Breast epithelium (tissue), 4 donors: ENCODE data around the gene CERS4. TPM values are rescaled to one million over a fixed set of nuclear protein-coding genes. Genes with fewer than 3 reads are reported as not detected.
"Not testable (repeated sequence)": the region's sequence is repeated elsewhere in the genome, so short reads cannot be mapped to it uniquely, and the experiment has no call there.

ENCODE experiments used
- DNase-seq, 2 donors: peaks; one replicate each; pipeline ENCODE4 v3.0.0-alpha.2; 2019; ENCODE audit warnings: low spot score in 2 of 2
- H3K27ac ChIP-seq, 2 donors: fragments of 200-600 bp; sonication (generic) in 1 of 2; one replicate each; pipeline ENCODE4 v1.5.1; 2016 to 2019; ENCODE audit warnings: mild to moderate bottlenecking in 1 of 2
- H3K27me3 ChIP-seq, 2 donors: fragments of 200-600 bp; sonication (generic) in 1 of 2; one replicate each; pipeline versions ENCODE4 v1.5.1 to v1.6.0; 2017 to 2019; ENCODE audit warnings: control low read depth in 1 of 2, mild to moderate bottlenecking in 1 of 2
- H3K36me3 ChIP-seq: fragments of 200-600 bp; one replicate; pipeline ENCODE4 v1.5.1; 2019
- H3K4me1 ChIP-seq, 2 donors: fragments of 200-600 bp; sonication (generic); one replicate each; pipeline ENCODE4 v1.5.1; 2016 to 2019; ENCODE audit warnings: control low read depth in 1 of 2
- H3K4me3 ChIP-seq, 3 donors: fragments of 200-600 bp; sonication (generic); 1 replicate in 2 of 3; 2 replicates in 1 of 3; pipeline ENCODE4 v1.5.1; 2016 to 2019; ENCODE audit warnings: mild to moderate bottlenecking in 3 of 3, moderate library complexity in 2 of 3
- H3K9me3 ChIP-seq, 2 donors: fragments of 200-600 bp; sonication (generic) in 1 of 2; one replicate each; pipeline ENCODE4 v1.5.1; 2016 to 2019; ENCODE audit warnings: control low read depth in 1 of 2
- CTCF ChIP-seq, 3 donors: fragments of 450-650 bp; IDR thresholded peaks; one replicate each; pipeline ENCODE4 v1.5.1; 2016 to 2017; ENCODE audit warnings: antibody characterized with exemption in 3 of 3, mild to moderate bottlenecking in 3 of 3, moderate library complexity in 3 of 3
- POLR2A ChIP-seq: fragments of 450-650 bp; IDR thresholded peaks from one replicate; pipeline ENCODE4 v1.6.1; 2016; ENCODE audit warnings: antibody characterized with exemption, mild to moderate bottlenecking, moderate library complexity
- POLR2AphosphoS5 ChIP-seq, 3 donors: sonication (generic); formaldehyde crosslinking; IDR thresholded peaks; one replicate each; pipeline ENCODE4 v1.6.1; 2017; ENCODE audit warnings: antibody characterized with exemption in 3 of 3
- intact Hi-C: fragments of 100-400 bp; cut with DNase I; formaldehyde crosslinking; loops from one replicate; pipeline ENCODE4 v1.15.1; 2023; ENCODE audit warnings: low total_unique reads
- total RNA-seq, 3 donors: library from RNA; depleted of rRNA; stranded (reverse); fragments of >200 nt; gene quantifications; one replicate each; pipeline ENCODE4 v1.1.0, GENCODE V29; 2016

The CERS4 gene
- total RNA-seq, 3 donors from 2014 or later = 26.4 to 141 (median 64.1) TPM

- intact Hi-C loops = no loop called here
- Histone ChIP-seq H3K27me3 (no peaks in the 10 kb centered on the region), H3K36me3 (no peaks in the 10 kb centered on the region), H3K4me3 (no peak overlapping the region), H3K27ac (no peak overlapping the region), H3K4me1 (no peaks in the 10 kb centered on the region), H3K9me3 (no peaks in the 10 kb centered on the region)
- no peak for DNase-seq
- no peak for TF ChIP-seq POLR2AphosphoS5 (IDR thresholded peaks at IDR 0.05)
Observed at GRCh38 chr19:8265872-8266271, 56.7 kb downstream of the CERS4 start.

GRCh38 chr19:8269724-8270123 lies 60.6 kb downstream of the CERS4 start:
- no peak overlapping the region for H3K4me3 ChIP-seq
- TF ChIP-seq POLR2A (no peak), CTCF (IDR thresholded peaks at IDR 0.05) (no peak), POLR2AphosphoS5 (IDR thresholded peaks at IDR 0.05) (no peak)
- DNase-seq = peak in 1 of 2 donors; percentile 2
- H3K27me3 ChIP-seq = no peaks in the 10 kb centered on the region
- no peaks in the 10 kb centered on the region for H3K4me1 ChIP-seq
- no peaks in the 10 kb centered on the region for H3K36me3 ChIP-seq
- no peak overlapping the region for H3K27ac ChIP-seq
- no peaks in the 10 kb centered on the region for H3K9me3 ChIP-seq
- intact Hi-C loops = no loop called here

GRCh38 chr19:8276508-8276907 lies 67.3 kb downstream of the CERS4 start:
- intact Hi-C loops, DNase-seq, H3K4me1 ChIP-seq, H3K36me3 ChIP-seq, H3K27ac ChIP-seq, H3K9me3 ChIP-seq, H3K27me3 ChIP-seq, H3K4me3 ChIP-seq: not testable (repeated sequence)

- H3K4me3 ChIP-seq, intact Hi-C loops, H3K36me3 ChIP-seq, DNase-seq, H3K27ac ChIP-seq, H3K4me1 ChIP-seq, H3K27me3 ChIP-seq, H3K9me3 ChIP-seq: not testable (repeated sequence)
Observed at GRCh38 chr19:8291337-8291736, 82.2 kb downstream of the CERS4 start.

GRCh38 chr19:8302357-8302691 lies 93.2 kb downstream of the CERS4 start:
- TF ChIP-seq CTCF (IDR thresholded peaks at IDR 0.05) (no peak), POLR2A (no peak), POLR2AphosphoS5 (IDR thresholded peaks at IDR 0.05) (no peak)
- DNase-seq = peak; percentile 15 to 49

GRCh38 chr19:8302734-8303133 lies 93.6 kb downstream of the CERS4 start:
- no peak overlapping the region for H3K4me3 ChIP-seq
- intact Hi-C loops = loop anchor here (5.0 kb wide), 1 partner anchor 1010 kb away; the partner anchor contains the start of gene INSR
- H3K27me3 ChIP-seq = no peaks in the 10 kb centered on the region
- TF ChIP-seq POLR2A (no peak), POLR2AphosphoS5 (IDR thresholded peaks at IDR 0.05) (no peak), CTCF (IDR thresholded peaks at IDR 0.05) (no peak)
- no peaks in the 10 kb centered on the region for H3K9me3 ChIP-seq
- no peak for DNase-seq
- no peaks in the 10 kb centered on the region for H3K4me1 ChIP-seq
- H3K36me3 ChIP-seq = no peaks in the 10 kb centered on the region
- no peak overlapping the region for H3K27ac ChIP-seq

More at GRCh38 chr19:8302357-8302691, 93.2 kb downstream of the CERS4 start:
- intact Hi-C loops = loop anchor here (5.0 kb wide), 1 partner anchor 1010 kb away; the partner anchor contains the start of gene INSR
- Histone ChIP-seq H3K9me3 (no peaks in the 10 kb centered on the region), H3K4me1 (no peaks in the 10 kb centered on the region), H3K4me3 (no peak overlapping the region), H3K27ac (no peak overlapping the region), H3K36me3 (no peaks in the 10 kb centered on the region), H3K27me3 (no peaks in the 10 kb centered on the region)
